GM12878 (cell line): ENCODE measurements around the gene LNX2. TPM values are rescaled to one million over a fixed set of nuclear protein-coding genes. Genes with fewer than 3 reads are reported as not detected.

ENCODE experiments used
- ATAC-seq: fragments of 200-7000 bp; cut with Tn5 transposase; 3 replicates; pipeline ENCODE4 v1.9.1; 2020; ENCODE audit warnings: mild to moderate bottlenecking, moderate library complexity
- BruUV-seq: library from RNA; stranded (reverse); fragments of 400-500 nt; replicated peaks from 2 replicates; lab custom pipeline; 2021; lab: Mats Ljungman, UMichigan
- CTCF ChIA-PET: fragments of 300-600 bp; sonication (Branson Sonifier 250); formaldehyde crosslinking; extraction: SDS; loops from one replicate; lab custom pipeline; 2021; ENCODE audit warnings: inconsistent platforms; lab: Yijun Ruan, JAX
- POLR2A ChIA-PET: fragments of 350-600 bp; formaldehyde crosslinking; extraction: SDS; loops from one replicate; lab custom pipeline; 2021; ENCODE audit warnings: inconsistent platforms; lab: Charles Lee
- RAD21 ChIA-PET: fragments of 300-600 bp; sonication (Branson Sonifier 250); formaldehyde crosslinking; loops from one replicate; lab custom pipeline; 2023; ENCODE audit warnings: antibody characterized with exemption; ENCODE audit not compliant: unreplicated experiment; lab: Charles Lee
- SMC1A ChIA-PET: fragments of 300-600 bp; sonication (Branson Sonifier 250); formaldehyde crosslinking; loops from one replicate; lab custom pipeline; 2023; ENCODE audit not compliant: unreplicated experiment, uncharacterized antibody; lab: Charles Lee
- DNase-seq: peaks from one replicate; pipeline ENCODE4 v3.0.0-alpha.2; 2011; ENCODE audit warnings: low read depth, low spot score
- FAIRE-seq: peaks from 3 replicates; lab custom pipeline; 2011; peaks lifted over from hg19 to GRCh38; lab: Jason Lieb, UNC
- H2AFZ ChIP-seq: 2 replicates; pipeline ENCODE4 v1.6.0; 2011; ENCODE audit warnings: low read depth, low read length, control low read depth; ENCODE audit not compliant: control insufficient read depth
- H3K27ac ChIP-seq: 2 replicates; pipeline ENCODE4 v1.5.1; 2011; ENCODE audit warnings: control low read depth; ENCODE audit not compliant: control insufficient read depth, insufficient read depth
- H3K27me3 ChIP-seq, 2 experiments: replicated peaks in 1 of 2; 2 replicates each; pipeline versions ENCODE4 v1.6.0 to v1.6.1; 2011; ENCODE audit warnings: low read length in 1 of 2; ENCODE audit not compliant: control insufficient read depth in 2 of 2, insufficient read depth in 2 of 2
- H3K36me3 ChIP-seq, 2 experiments: 2 replicates each; pipeline ENCODE4 v1.5.1; 2011; ENCODE audit warnings: low read length in 1 of 2; ENCODE audit not compliant: control insufficient read depth in 2 of 2, insufficient read depth in 2 of 2
- H3K4me1 ChIP-seq: 2 replicates; pipeline ENCODE4 v1.6.1; 2011; ENCODE audit warnings: mild to moderate bottlenecking, low read length, moderate library complexity, mixed read lengths; ENCODE audit not compliant: control insufficient read depth, insufficient read depth
- H3K4me2 ChIP-seq: 2 replicates; pipeline ENCODE4 v1.6.0; 2011; ENCODE audit warnings: control low read depth; ENCODE audit not compliant: control insufficient read depth, insufficient read depth
- H3K4me3 ChIP-seq: fragments of 200-600 bp; sonication (generic); 2 replicates; pipeline ENCODE4 v1.5.1; 2016
- H3K79me2 ChIP-seq: 2 replicates; pipeline ENCODE4 v1.6.0; 2011; ENCODE audit warnings: low read length; ENCODE audit not compliant: control insufficient read depth, insufficient read depth
- H3K9ac ChIP-seq: 2 replicates; pipeline ENCODE4 v1.8.0; 2011; ENCODE audit warnings: low read length, control low read depth, mixed read lengths; ENCODE audit not compliant: control insufficient read depth, insufficient read depth
- H3K9me3 ChIP-seq: replicated peaks from 3 replicates; pipeline ENCODE4 v1.5.1; 2011; ENCODE audit warnings: mild to moderate bottlenecking, low read length; ENCODE audit not compliant: control insufficient read depth, insufficient read depth
- H4K20me1 ChIP-seq: 2 replicates; pipeline ENCODE4 v1.6.0; 2011; ENCODE audit not compliant: control insufficient read depth, insufficient read depth
- CHD2 ChIP-seq: IDR thresholded peaks from 2 replicates; pipeline ENCODE4 v1.6.1; 2011; ENCODE audit warnings: low read depth, low read length, improper control_type of control experiment, borderline replicate concordance
- EGR1 ChIP-seq, 2 experiments: IDR thresholded peaks; 1 replicate in 1 of 2; 2 replicates in 1 of 2; pipeline ENCODE4 v1.6.1; 2011 to 2012; ENCODE audit warnings: low read depth in 2 of 2, low read length in 2 of 2, borderline replicate concordance in 1 of 2, mild to moderate bottlenecking in 1 of 2, moderate library complexity in 1 of 2
- HCFC1 ChIP-seq: fragments of 150-350 bp; IDR thresholded peaks from 2 replicates; pipeline ENCODE4 v1.6.1; 2014; ENCODE audit warnings: low read length
- IRF4 ChIP-seq: IDR thresholded peaks from 2 replicates; pipeline ENCODE4 v1.6.1; 2011; ENCODE audit warnings: low read depth, low read length
- NR2F1 ChIP-seq: fragments of 450-650 bp; conservative IDR thresholded peaks from 2 replicates; pipeline ENCODE4 v1.6.1; 2017; ENCODE audit warnings: mild to moderate bottlenecking
- POLR2AphosphoS2 ChIP-seq: IDR thresholded peaks from 2 replicates; pipeline ENCODE4 v1.6.1; 2011; ENCODE audit warnings: low read depth, mild to moderate bottlenecking, low read length, improper control_type of control experiment, moderate library complexity
- RAD21 ChIP-seq: IDR thresholded peaks from 2 replicates; pipeline ENCODE4 v1.6.1; 2011; ENCODE audit warnings: mild to moderate bottlenecking, low read depth, low read length, moderate library complexity; ENCODE audit not compliant: insufficient read depth
- RB1 ChIP-seq: fragments of 450-650 bp; formaldehyde crosslinking; IDR thresholded peaks from 2 replicates; pipeline ENCODE4 v1.6.1; 2017; ENCODE audit warnings: mild to moderate bottlenecking, borderline replicate concordance
- RBBP5 ChIP-seq: fragments of 200-600 bp; sonication (generic); conservative IDR thresholded peaks from 2 replicates; pipeline ENCODE4 v1.6.1; 2016
- SIN3A ChIP-seq: IDR thresholded peaks from 2 replicates; pipeline ENCODE4 v1.6.1; 2012; ENCODE audit warnings: low read depth, low read length, improper control_type of control experiment
- SP1 ChIP-seq: IDR thresholded peaks from one replicate; pipeline ENCODE4 v1.6.1; 2011; ENCODE audit warnings: low read depth, low read length
- SREBF2 ChIP-seq: IDR thresholded peaks from 2 replicates; pipeline ENCODE4 v1.6.1; 2012; ENCODE audit warnings: mild to moderate bottlenecking, low read length
- SUPT20H ChIP-seq: IDR thresholded peaks from 2 replicates; pipeline ENCODE4 v1.6.1; 2011; ENCODE audit warnings: low read depth, mild to moderate bottlenecking, low read length, moderate library complexity, borderline replicate concordance; ENCODE audit not compliant: control insufficient read depth
- WGBS: methylation state at CpG from one replicate; pipeline ENCODE4 v1.1.6; 2016; ENCODE audit warnings: low lambda C conversion rate; ENCODE audit not compliant: insufficient replicate concordance, insufficient coverage; ENCODE audit errors: missing lambda C conversion rate; 5-methylcytosine and 5-hydroxymethylcytosine counted together
- in situ Hi-C: fragments of 300-500 bp; cut with MboI; formaldehyde crosslinking; loops from 9 replicates; pipeline ENCODE4 v1.14.3; 2018; ENCODE audit warnings: mixed read lengths
- intact Hi-C: fragments of 100-400 bp; cut with micrococcal nuclease; formaldehyde crosslinking; loops from one replicate; pipeline ENCODE4 v1.14.2; 2022; ENCODE audit not compliant: unreplicated experiment
- polyA plus RNA-seq, 11 experiments: library from polyadenylated mRNA; depleted of rRNA in 4 of 11; unstranded in 6 of 11; stranded (reverse) in 5 of 11; fragments of >200 nt; fragmentation: Nextera tagmentation in 4 of 11; fragmentation: Illumina TruSeq in 1 of 11; extraction: Ambion mirVana in 4 of 11; extraction: Trizol in 1 of 11; gene quantifications; 1 replicate in 1 of 11; 2 replicates in 10 of 11; pipeline versions ENCODE4 v1.2.1 to v1.2.3, GENCODE V29; 2011 to 2016; ENCODE audit warnings: inconsistent platforms in 2 of 11, missing spikeins in 2 of 11, low read depth in 1 of 11
- total RNA-seq, 4 experiments: library from RNA; depleted of rRNA in 3 of 4; stranded (reverse); fragments of >200 nt in 3 of 4; fragmentation: Illumina TruSeq in 1 of 4; extraction: Trizol in 1 of 4; gene quantifications; 2 replicates each; pipeline versions ENCODE4 v1.2.1 to v1.2.3, GENCODE V29; 2013 to 2021
- TF ChIP-seq, protein P1 (sequence below): IDR thresholded peaks from 2 replicates; pipeline ENCODE4 v1.6.1; 2012; ENCODE audit warnings: improper control_type of control experiment, low read depth, low read length; ENCODE audit not compliant: insufficient replicate concordance
- TF ChIP-seq, protein P2 (sequence below): fragments of 450-650 bp; IDR thresholded peaks from 2 replicates; pipeline ENCODE4 v1.6.1; 2014; ENCODE audit warnings: mild to moderate bottlenecking
- TF ChIP-seq, protein P3 (sequence below): fragments of 150-350 bp; IDR thresholded peaks from 2 replicates; pipeline ENCODE4 v1.6.1; 2014; ENCODE audit warnings: mild to moderate bottlenecking, low read depth, low read length

The LNX2 gene
- total and polyA plus RNA-seq, 10 of the 15 experiments (the other 5 are each of a cell fraction or from before 2014, with no cell fraction given): 1.3 to 7.7 (median 4.4) TPM

DNA sequence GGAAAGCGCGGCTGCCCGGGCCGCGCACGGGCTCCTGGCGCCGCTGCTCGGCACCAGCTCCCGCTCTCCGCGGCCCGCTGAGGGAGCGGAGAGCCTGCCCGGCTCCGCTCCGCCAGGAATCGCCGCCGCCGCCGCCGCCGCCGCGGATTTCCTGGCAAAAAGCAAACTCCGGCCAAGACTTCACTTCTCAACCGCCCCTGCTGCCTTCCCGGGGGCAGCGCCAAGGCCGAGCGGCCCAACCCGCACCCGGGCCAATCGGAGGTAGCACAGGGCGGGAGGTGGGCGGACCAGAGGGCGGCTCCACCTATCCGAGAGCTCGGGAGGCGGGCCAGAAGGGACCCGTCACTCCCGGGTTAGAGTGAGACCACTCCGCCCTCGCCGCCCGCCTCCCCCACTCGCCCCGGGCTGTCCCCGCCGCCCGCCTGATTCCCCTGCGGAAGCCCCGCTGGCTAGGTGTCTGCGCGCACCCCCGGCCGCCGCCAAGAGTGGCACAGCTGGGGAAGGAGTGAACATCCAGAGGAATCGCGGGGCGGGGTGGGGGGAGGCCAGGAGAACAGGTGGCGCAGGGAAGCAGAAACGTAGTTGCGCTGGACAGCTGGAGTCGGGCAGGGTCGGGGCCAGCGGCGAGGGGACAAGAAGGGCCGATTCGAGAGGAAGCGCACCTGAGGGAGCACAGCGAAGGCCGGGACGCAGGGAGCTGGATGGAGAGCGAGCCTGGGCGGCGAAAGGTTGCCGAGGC is at the start of gene LNX2 (continued):
- TF ChIP-seq, protein P1, sequence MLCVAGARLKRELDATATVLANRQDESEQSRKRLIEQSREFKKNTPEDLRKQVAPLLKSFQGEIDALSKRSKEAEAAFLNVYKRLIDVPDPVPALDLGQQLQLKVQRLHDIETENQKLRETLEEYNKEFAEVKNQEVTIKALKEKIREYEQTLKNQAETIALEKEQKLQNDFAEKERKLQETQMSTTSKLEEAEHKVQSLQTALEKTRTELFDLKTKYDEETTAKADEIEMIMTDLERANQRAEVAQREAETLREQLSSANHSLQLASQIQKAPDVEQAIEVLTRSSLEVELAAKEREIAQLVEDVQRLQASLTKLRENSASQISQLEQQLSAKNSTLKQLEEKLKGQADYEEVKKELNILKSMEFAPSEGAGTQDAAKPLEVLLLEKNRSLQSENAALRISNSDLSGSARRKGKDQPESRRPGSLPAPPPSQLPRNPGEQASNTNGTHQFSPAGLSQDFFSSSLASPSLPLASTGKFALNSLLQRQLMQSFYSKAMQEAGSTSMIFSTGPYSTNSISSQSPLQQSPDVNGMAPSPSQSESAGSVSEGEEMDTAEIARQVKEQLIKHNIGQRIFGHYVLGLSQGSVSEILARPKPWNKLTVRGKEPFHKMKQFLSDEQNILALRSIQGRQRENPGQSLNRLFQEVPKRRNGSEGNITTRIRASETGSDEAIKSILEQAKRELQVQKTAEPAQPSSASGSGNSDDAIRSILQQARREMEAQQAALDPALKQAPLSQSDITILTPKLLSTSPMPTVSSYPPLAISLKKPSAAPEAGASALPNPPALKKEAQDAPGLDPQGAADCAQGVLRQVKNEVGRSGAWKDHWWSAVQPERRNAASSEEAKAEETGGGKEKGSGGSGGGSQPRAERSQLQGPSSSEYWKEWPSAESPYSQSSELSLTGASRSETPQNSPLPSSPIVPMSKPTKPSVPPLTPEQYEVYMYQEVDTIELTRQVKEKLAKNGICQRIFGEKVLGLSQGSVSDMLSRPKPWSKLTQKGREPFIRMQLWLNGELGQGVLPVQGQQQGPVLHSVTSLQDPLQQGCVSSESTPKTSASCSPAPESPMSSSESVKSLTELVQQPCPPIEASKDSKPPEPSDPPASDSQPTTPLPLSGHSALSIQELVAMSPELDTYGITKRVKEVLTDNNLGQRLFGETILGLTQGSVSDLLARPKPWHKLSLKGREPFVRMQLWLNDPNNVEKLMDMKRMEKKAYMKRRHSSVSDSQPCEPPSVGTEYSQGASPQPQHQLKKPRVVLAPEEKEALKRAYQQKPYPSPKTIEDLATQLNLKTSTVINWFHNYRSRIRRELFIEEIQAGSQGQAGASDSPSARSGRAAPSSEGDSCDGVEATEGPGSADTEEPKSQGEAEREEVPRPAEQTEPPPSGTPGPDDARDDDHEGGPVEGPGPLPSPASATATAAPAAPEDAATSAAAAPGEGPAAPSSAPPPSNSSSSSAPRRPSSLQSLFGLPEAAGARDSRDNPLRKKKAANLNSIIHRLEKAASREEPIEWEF: no peak

DNA sequence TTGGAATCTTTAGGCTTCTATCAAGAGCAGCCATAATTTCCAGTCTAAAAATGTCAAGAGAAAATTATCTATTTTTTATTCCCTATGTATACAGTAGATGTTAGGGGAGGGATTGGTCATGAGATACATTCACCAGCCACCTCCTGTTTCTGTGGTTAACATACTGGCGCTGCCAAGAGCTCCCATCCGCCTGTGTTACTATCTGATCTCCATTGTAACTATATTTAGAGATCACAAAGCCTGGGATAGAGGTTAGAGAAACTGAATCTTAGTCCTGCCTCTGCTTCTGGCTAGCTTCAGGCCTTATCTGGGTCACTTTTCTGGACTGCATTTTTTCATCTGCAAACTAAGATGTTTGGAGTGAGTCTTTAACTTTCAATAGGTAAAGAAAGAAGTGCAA is 47.6 kb upstream of the LNX2 start:
- ChIA-PET SMC1A (no interaction called here), RAD21 (no interaction called here), CTCF (interaction anchor here (1.4 kb wide), 1 partner anchor 135 kb away, joined by 4 read pairs; no protein-coding TSS in a partner anchor), POLR2A (no interaction called here)
- FAIRE-seq (no peak), DNase-seq (no peak), ATAC-seq (no peak)
- in situ Hi-C loops: no loop called here
- peaks cover 0 to 3% of the 10 kb centered on the region in 2 experiments; a peak in 3 of 4 replicates for H3K36me3 ChIP-seq
- intact Hi-C loops: no loop called here
- no TSS peak for BruUV-seq
- H3K79me2 ChIP-seq: no peaks in the 10 kb centered on the region
- WGBS: 25% methylated on average over 2 of the region's 2 CpGs
- H3K9ac ChIP-seq: no peak overlapping the region
- H3K27me3 ChIP-seq: no peaks in the 10 kb centered on the region
- no peak overlapping the region for H3K4me3 ChIP-seq
- H3K27ac ChIP-seq: no peak overlapping the region
- H3K9me3 ChIP-seq: no peaks in the 10 kb centered on the region
- no peak overlapping the region for H2AFZ ChIP-seq
- H3K4me1 ChIP-seq: no peaks in the 10 kb centered on the region
- no peak overlapping the region for H3K4me2 ChIP-seq
- H4K20me1 ChIP-seq: no peaks in the 10 kb centered on the region
- no peak for TF ChIP-seq NR2F1
- no peak for TF ChIP-seq SREBF2
- no peak for TF ChIP-seq IRF4
- TF ChIP-seq EGR1 (IDR thresholded peaks at IDR 0.05; ENCODE audit: borderline replicate concordance in 1 of 2, low read depth in 2 of 2, low read length in 2 of 2): no peak
- no peak for TF ChIP-seq SUPT20H
- TF ChIP-seq HCFC1: no peak
- no peak for TF ChIP-seq POLR2AphosphoS2
- TF ChIP-seq, protein P2, sequence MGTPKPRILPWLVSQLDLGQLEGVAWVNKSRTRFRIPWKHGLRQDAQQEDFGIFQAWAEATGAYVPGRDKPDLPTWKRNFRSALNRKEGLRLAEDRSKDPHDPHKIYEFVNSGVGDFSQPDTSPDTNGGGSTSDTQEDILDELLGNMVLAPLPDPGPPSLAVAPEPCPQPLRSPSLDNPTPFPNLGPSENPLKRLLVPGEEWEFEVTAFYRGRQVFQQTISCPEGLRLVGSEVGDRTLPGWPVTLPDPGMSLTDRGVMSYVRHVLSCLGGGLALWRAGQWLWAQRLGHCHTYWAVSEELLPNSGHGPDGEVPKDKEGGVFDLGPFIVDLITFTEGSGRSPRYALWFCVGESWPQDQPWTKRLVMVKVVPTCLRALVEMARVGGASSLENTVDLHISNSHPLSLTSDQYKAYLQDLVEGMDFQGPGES: no peak
- no peak for TF ChIP-seq SP1
- TF ChIP-seq RAD21: no peak
- no peak for TF ChIP-seq RBBP5
- TF ChIP-seq, protein P3, sequence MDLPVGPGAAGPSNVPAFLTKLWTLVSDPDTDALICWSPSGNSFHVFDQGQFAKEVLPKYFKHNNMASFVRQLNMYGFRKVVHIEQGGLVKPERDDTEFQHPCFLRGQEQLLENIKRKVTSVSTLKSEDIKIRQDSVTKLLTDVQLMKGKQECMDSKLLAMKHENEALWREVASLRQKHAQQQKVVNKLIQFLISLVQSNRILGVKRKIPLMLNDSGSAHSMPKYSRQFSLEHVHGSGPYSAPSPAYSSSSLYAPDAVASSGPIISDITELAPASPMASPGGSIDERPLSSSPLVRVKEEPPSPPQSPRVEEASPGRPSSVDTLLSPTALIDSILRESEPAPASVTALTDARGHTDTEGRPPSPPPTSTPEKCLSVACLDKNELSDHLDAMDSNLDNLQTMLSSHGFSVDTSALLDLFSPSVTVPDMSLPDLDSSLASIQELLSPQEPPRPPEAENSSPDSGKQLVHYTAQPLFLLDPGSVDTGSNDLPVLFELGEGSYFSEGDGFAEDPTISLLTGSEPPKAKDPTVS: no peak
- TF ChIP-seq SIN3A: no peak
- no peak for TF ChIP-seq RB1
- no peak for TF ChIP-seq CHD2
